H7 (cell line): Measurements from ENCODE around the gene SETD5. TPM values are rescaled to one million over a fixed set of nuclear protein-coding genes. Genes with fewer than 3 reads are reported as not detected.

Source experiments
- DNase-seq: peaks from one replicate; pipeline ENCODE4 v3.0.0; 2012
- H3K27me3 ChIP-seq: 2 replicates; pipeline ENCODE4 v1.6.0; 2011; ENCODE audit warnings: mild to moderate bottlenecking, low read length; ENCODE audit not compliant: control insufficient read depth, insufficient read depth
- H3K36me3 ChIP-seq: replicated peaks from 2 replicates; pipeline ENCODE4 v1.5.1; 2011; ENCODE audit warnings: low read length; ENCODE audit not compliant: control insufficient read depth, insufficient read depth
- H3K4me3 ChIP-seq: 2 replicates; pipeline ENCODE4 v1.5.1; 2011; ENCODE audit warnings: low read depth, mild to moderate bottlenecking, control low read depth, low read length, moderate library complexity; ENCODE audit not compliant: insufficient read depth
- total RNA-seq: library from RNA; depleted of rRNA; stranded (reverse); fragments of >200 nt; shearing (Covaris generic); gene quantifications from 2 replicates; pipeline ENCODE4 v1.2.3, GENCODE V29; 2014; rRNA removed

SETD5 gene
- total RNA-seq, 1 experiment from 2014 or later: 99.8 TPM

DNA sequence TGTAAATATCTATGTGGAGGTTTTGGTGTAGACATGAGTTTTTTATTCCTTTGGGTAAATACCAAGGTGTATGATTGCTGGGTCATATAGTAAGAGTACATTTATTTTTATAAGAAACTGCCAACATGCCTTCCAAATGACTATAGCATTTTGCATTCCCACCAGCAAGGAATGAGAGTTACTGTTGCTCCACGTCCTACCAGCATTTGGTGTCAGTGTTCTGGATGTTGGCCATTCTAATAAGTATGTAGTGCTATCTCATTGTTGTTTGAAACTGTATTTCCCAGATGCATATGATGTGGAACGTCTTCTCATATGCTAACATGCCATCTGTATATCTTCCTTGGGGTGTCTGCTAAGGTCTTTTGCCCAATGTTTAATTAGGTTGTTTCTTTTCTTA, 117.5 kb downstream of the SETD5 start:
- no peak for DNase-seq
- H3K27me3 ChIP-seq: no peaks in the 10 kb centered on the region
- no peak overlapping the region for H3K4me3 ChIP-seq
- H3K36me3 ChIP-seq: no peaks in the 10 kb centered on the region

DNA sequence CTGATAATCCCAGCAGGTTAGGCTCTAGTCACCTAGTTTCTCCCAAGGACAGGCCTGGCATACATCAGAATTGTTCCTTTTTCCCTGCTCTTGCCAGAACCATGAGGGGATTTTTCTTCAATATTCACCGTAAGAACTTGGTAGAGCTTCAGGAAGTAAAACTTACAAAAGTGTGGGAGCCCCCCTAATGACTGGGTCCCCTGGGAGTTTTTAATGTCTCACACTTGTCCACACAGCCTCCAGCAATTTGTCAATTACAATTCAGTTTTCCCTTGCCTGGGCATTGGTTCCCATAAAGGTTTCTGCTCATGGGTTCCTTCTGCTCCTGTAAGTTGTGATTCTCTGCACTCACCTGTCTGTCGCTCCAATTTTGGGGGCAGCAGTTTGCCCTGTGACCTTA, 127.7 kb downstream of the SETD5 start:
- no peak overlapping the region for H3K4me3 ChIP-seq
- H3K27me3 ChIP-seq: no peaks in the 10 kb centered on the region
- DNase-seq: no peak
- H3K36me3 ChIP-seq: no peaks in the 10 kb centered on the region

Other genes starting within 250 kb of the SETD5 start
- 5.0 and 5.3 TPM in 2 replicates for gene SRGAP3, start 148.0 kb upstream of the SETD5 start, total RNA-seq
- gene THUMPD3, start 34.6 kb upstream of the SETD5 start, total RNA-seq: 17.4 and 22.1 TPM in 2 replicates
- gene LHFPL4, start 156.2 kb downstream of the SETD5 start, total RNA-seq: 14.6 and 16.1 TPM in 2 replicates